ENCODE data around the gene GFI1.
"Not testable (repeated sequence)": the region's sequence is repeated elsewhere in the genome, so short reads cannot be mapped to it uniquely, and the experiment has no call there.

Gene GFI1

GRCh38 chr1:92465256-92465647 lies 21.5 kb downstream of the GFI1 start:
- no peak for DNase-seq (ENCODE audit: low spot score)

- no peak for DNase-seq (ENCODE audit: low spot score)
These were observed 22.0 kb downstream of the GFI1 start for GRCh38 chr1:92464588-92465255.

- no peak for DNase-seq (ENCODE audit: low spot score)
These were observed 25.2 kb downstream of the GFI1 start for GRCh38 chr1:92461364-92462097.

GRCh38 chr1:92459871-92460320 lies 26.8 kb downstream of the GFI1 start:
- DNase-seq (ENCODE audit: low spot score), result no peak

DNA sequence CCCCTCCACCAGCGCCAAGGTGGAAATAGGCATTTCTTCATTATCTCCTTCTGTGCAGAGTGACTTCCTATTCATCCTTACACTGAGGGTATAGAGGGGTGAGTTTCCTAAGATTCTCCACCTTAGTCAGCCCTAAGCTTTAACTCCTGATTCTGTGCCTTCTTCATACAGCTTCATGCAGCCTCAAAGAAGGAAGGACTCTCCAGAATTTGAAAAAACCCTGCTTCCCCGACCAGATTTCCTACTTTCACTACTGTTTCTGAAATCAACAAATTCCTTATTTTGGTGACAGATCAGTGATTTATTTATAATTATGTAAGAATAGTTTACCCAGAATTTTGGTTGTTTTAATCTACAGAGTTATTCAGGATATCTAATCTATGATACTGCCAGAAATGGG lies 28.6 kb downstream of the GFI1 start:
- no peak for DNase-seq (ENCODE audit: low spot score)

- no peak for DNase-seq (ENCODE audit: low spot score)
These were observed 38.7 kb downstream of the GFI1 start for GRCh38 chr1:92447976-92448375.

- DNase-seq (ENCODE audit: low spot score), result no peak
These were observed 39.6 kb downstream of the GFI1 start for GRCh38 chr1:92447033-92447681.

GRCh38 chr1:92446546-92446945 lies 40.2 kb downstream of the GFI1 start:
- DNase-seq (ENCODE audit: low spot score), result no peak

DNA sequence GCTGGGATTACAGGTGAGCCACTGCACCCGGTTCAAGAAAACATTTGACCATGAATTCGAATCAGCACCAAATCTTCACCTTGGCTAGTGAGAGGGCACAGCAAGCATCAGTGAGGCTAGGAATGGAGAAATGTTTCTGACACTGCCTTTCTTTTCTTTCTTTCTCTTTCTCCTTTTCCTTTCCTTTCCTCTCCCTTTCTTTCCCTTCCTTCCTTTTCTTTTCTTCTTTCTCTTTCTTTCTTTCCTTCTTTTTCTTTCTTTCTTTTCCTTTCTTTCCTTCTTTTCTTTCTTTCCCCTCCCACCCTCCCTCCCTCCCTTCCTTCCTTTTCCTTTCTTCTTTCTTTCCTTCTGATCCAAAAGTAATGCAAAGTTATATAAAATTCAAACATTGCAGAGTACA lies 40.9 kb downstream of the GFI1 start:
- DNase-seq (ENCODE audit: low spot score), result no peak

DNA sequence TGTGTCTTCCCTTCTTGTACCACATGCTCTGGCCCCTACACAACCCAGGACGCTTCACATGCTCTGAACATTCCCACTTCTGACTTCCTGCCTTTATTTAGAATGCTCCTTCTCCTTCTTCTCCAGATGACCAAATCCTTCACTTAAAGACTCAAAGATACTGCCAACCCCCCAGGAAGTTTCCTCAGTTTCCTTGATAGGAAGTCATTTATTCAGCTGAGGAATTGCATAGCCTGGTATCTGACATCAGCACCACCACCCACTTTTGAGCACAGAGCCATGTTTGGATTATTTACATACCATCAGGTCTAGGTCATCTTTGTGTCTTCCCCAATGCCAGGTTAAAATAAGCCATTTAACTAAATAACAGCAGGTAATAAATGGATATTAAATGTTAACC lies 42.4 kb downstream of the GFI1 start:
- no peak for DNase-seq (ENCODE audit: low spot score)

DNA sequence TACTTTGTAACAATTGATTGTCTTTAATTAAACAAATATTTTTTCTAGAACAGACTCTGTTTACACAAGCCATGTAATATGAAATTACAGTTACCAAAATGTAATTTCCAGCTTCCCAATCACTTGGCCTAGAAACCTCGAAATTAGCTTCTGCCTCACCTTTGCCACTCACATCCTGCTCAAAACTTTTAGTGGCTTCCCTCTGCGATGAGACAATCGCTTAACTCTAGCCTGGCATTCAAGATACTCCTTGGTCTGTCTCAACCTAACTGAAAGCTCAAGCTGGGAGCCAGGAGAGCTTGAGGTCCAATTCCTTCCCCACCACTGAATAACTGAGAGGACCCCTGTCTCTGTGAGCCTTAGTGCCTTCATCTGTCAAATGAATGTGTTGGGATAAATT lies 42.8 kb downstream of the GFI1 start:
- DNase-seq (ENCODE audit: low spot score), result no peak

DNA sequence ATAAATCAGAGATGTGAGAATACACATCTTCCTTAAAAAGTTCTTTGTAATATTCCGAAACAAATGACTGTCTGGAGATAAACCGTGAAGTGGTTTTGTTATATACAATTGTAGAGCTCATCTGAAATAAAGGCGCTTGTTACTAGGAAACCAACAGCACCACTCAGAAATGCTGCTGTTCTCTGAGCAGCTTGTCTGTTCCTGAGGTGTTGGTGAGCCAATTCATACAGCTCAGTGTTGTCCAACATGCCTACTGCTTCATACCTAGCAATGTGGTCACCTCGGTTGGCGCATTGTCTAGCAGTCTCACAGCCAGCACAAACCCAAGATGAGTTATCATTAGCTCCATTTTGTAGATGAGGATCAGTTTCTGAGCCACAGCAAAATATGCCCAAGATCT lies 44.4 kb downstream of the GFI1 start:
- no peak for DNase-seq (ENCODE audit: low spot score)

GRCh38 chr1:92441697-92442342 lies 44.9 kb downstream of the GFI1 start:
- no peak for DNase-seq (ENCODE audit: low spot score)

GRCh38 chr1:92441316-92441696 lies 45.4 kb downstream of the GFI1 start:
- no peak for DNase-seq (ENCODE audit: low spot score)

DNA sequence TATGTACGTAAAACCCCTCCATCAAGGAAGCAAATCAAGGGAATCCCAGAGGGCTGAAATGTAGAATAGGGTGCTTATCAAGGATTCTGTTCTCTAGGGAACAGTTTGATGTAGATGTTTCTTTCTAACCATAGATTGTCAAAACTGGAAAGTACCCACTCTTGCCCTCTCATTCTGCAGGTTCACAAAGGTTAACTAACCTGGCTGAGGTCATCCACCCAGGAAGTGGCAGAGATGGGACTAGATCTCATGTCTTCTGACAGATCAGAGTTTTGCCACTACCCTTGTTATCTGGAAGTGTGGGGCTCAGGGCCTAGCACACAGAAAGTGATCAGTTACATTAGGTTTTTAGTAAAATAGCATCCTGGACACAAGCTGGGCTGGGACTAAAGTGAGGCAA lies 47.4 kb downstream of the GFI1 start:
- DNase-seq (ENCODE audit: low spot score), result no peak

GRCh38 chr1:92434572-92434971 lies 52.2 kb downstream of the GFI1 start:
- not testable (repeated sequence) for DNase-seq (ENCODE audit: low spot score)

DNA sequence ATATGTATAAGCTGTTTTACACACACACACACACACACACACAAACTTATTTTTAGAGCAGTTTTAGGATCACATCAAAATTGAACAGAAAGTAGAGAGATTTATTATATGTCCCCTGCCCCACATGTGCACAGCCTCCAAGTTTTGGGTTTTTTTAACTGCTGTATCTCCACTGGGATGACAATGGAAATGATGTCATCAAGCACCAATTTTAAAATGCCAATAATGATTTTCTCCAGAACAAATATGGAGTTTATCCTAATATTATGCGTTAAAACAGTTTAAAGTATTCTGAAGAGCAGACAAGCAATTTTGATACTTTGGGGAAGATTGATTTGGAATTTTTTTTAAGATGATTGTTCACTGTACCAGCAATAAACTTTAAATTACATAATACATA lies 56.7 kb downstream of the GFI1 start:
- DNase-seq (ENCODE audit: low spot score), result no peak

DNA sequence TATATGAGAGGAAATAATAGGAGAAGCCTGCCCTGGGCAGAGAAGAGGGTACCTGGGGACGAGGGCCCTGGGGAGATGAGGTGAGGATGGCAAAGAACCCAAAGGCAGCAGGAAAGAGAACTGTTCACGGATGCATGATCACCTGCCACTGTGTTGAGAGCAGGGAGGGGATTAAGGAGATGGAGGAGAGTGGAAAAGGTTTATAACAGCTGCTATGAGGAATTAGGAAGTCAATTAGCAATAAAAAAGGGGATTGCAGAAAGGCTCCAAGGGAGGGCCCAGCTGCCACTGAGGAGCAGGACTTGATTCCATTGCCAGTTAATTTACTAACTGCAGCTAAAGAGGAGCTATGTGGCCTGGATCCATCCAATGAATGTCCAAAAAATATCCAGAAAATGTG lies 61.1 kb downstream of the GFI1 start:
- no peak for DNase-seq (ENCODE audit: low spot score)
